Globus pallidus (tissue), 1 donor: ENCODE measurements around the gene FOXL3.
"Not testable (repeated sequence)": the region's sequence is repeated elsewhere in the genome, so short reads cannot be mapped to it uniquely, and the experiment has no call there.

Source experiments
- DNase-seq: peaks from one replicate; pipeline ENCODE4 v3.0.0-alpha.2; 2015; ENCODE audit warnings: low spot score

The FOXL3 gene

GRCh38 chr7:255038-255435, 34.9 kb upstream of the FOXL3 start:
- DNase-seq = no peak

GRCh38 chr7:255721-256361, 34.1 kb upstream of the FOXL3 start:
- no peak for DNase-seq

GRCh38 chr7:256461-256940, 33.5 kb upstream of the FOXL3 start:
- no peak for DNase-seq

- no peak for DNase-seq
Measured at GRCh38 chr7:256981-257646, 32.9 kb upstream of the FOXL3 start.

GRCh38 chr7:257647-257992, 32.4 kb upstream of the FOXL3 start:
- no peak for DNase-seq

- no peak for DNase-seq
Measured at GRCh38 chr7:258476-259190, 31.3 kb upstream of the FOXL3 start.

GRCh38 chr7:259191-259505, 30.8 kb upstream of the FOXL3 start:
- DNase-seq = no peak

GRCh38 chr7:259751-260405, 30.1 kb upstream of the FOXL3 start:
- DNase-seq = no peak

GRCh38 chr7:260441-261281, 29.3 kb upstream of the FOXL3 start:
- no peak for DNase-seq

GRCh38 chr7:261341-262250, 28.4 kb upstream of the FOXL3 start:
- no peak for DNase-seq

- DNase-seq = no peak
Measured at GRCh38 chr7:262251-262572, 27.8 kb upstream of the FOXL3 start.

- DNase-seq = not testable (repeated sequence)
Measured at GRCh38 chr7:262631-263311, 27.2 kb upstream of the FOXL3 start.

GRCh38 chr7:263483-264351, 26.3 kb upstream of the FOXL3 start:
- DNase-seq = not testable (repeated sequence)

- DNase-seq = no peak
Measured at GRCh38 chr7:264541-265191, 25.3 kb upstream of the FOXL3 start.

- DNase-seq = no peak
Measured at GRCh38 chr7:265192-265997, 24.6 kb upstream of the FOXL3 start.

- DNase-seq = no peak
Measured at GRCh38 chr7:265998-266850, 23.7 kb upstream of the FOXL3 start.
